Retinal pigment epithelial cell (primary cell): ENCODE results near the gene SPPL3.

Experiments
- DNase-seq: peaks from one replicate; pipeline ENCODE4 v3.0.0-alpha.2; 2010; ENCODE audit warnings: low read depth
- H3K4me3 ChIP-seq: 2 replicates; pipeline ENCODE4 v1.5.1; 2011; ENCODE audit warnings: mild to moderate bottlenecking, low read length, control low read depth, moderate library complexity
- TF ChIP-seq, protein P1 (sequence below): conservative IDR thresholded peaks from 2 replicates; pipeline ENCODE4 v1.5.1; 2011; ENCODE audit warnings: low read depth, low read length, control low read depth, inconsistent platforms

SPPL3 gene

DNA sequence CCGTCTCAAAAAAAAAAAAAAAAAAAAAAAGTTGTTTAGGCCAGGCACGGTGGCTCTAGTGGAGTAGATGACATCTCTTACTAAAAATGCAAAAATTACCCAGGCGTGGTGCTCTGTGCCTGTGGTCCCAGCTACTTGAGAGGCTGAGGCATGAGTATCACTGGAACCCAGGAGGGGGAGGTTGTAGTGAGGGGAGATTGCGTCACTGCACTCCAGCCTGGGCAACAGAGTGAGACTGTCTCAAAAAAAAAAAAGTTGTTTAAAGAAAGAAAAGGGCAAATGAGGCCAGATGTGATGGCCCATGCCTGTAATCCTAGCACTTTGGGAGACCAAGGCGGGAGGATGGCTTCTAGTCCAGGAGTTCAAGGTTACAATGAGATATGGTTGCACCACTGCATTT, 36.6 kb upstream of the SPPL3 start:
- no peak for DNase-seq
- no peak overlapping the region for H3K4me3 ChIP-seq
- TF ChIP-seq, protein P1, sequence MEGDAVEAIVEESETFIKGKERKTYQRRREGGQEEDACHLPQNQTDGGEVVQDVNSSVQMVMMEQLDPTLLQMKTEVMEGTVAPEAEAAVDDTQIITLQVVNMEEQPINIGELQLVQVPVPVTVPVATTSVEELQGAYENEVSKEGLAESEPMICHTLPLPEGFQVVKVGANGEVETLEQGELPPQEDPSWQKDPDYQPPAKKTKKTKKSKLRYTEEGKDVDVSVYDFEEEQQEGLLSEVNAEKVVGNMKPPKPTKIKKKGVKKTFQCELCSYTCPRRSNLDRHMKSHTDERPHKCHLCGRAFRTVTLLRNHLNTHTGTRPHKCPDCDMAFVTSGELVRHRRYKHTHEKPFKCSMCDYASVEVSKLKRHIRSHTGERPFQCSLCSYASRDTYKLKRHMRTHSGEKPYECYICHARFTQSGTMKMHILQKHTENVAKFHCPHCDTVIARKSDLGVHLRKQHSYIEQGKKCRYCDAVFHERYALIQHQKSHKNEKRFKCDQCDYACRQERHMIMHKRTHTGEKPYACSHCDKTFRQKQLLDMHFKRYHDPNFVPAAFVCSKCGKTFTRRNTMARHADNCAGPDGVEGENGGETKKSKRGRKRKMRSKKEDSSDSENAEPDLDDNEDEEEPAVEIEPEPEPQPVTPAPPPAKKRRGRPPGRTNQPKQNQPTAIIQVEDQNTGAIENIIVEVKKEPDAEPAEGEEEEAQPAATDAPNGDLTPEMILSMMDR: no peak

DNA sequence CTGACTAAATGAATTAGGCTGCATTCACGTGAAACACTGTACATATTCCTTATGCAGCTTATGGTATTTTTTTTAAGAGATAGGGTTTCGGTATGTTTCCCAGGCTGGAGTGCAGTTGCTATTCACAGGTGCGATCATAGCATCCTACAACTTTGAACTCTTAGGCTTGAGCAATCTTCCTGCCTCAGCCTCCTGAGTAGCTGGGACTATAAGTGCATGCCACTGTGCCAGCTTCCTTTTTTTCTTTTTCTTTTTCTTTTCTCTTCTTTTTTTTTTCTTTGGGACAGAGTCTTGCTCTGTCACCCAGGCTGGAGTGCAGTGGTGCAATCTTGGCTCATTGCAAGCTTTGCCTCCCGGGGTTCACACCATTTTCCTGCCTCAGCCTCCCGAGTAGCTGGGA, 35.8 kb upstream of the SPPL3 start:
- DNase-seq: no peak
- TF ChIP-seq, protein P1: no peak
- no peak overlapping the region for H3K4me3 ChIP-seq

DNA sequence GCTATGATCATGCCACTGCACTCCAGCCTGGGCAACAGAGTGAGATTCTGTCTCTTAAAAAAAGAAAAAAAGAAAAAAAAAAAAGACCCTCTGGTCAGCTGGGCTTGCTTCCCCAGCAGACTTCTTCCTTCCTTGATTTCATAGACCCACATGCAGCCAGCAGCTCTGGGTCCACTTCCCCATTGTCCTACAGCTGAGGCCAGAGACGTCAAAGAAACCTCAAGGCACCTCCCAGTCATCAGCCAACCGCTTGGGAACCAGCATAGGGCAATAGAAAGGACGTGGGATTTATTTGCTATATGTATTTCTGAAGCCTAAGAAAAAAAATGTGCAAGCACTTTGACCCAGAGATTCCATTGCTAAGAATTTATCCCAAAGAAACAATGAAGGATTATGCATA, 35.4 kb upstream of the SPPL3 start:
- DNase-seq: peak; percentile 10
- no peak overlapping the region for H3K4me3 ChIP-seq
- TF ChIP-seq, protein P1: no peak

DNA sequence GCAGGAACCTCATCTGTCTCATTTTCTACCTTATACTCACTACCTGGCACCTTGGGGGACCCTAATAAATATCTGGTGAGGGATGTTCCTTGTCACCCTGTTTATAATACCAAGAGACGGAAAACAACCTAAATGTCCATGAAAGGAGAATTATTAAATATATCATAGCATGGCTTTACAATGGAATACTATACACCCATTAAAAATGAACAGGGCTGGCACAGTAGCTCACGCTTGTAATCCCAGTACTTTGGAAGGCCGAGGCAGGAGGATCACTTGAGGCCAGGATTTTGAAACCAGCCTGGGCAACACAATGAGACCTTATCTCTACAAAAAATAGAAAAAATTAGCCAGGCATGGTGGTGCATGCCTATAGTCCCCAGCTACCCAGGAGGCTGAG, 34.3 kb upstream of the SPPL3 start:
- TF ChIP-seq, protein P1: no peak
- no peak for DNase-seq
- H3K4me3 ChIP-seq: no peak overlapping the region

DNA sequence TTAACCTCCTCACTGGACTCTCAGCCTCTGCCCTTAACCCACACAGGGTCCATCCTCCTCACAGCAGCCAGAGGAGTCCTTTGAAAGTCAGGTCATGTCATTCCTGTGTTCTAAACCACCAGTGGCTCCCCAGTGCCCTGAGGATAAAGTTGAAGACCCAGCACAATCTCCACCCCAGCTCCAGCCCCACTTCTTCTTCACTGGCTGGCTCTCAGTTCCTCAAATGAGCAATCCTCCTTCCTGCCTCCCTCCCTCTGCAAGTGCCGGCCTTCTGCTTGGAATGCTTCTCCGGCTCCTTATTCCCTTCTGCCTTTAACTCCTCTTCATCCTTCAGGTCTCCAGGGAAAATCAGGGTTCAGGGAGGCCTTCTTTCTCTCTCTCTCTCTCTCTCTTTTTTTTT, 32.0 kb upstream of the SPPL3 start:
- no peak for DNase-seq
- TF ChIP-seq, protein P1: no peak
- no peak overlapping the region for H3K4me3 ChIP-seq

DNA sequence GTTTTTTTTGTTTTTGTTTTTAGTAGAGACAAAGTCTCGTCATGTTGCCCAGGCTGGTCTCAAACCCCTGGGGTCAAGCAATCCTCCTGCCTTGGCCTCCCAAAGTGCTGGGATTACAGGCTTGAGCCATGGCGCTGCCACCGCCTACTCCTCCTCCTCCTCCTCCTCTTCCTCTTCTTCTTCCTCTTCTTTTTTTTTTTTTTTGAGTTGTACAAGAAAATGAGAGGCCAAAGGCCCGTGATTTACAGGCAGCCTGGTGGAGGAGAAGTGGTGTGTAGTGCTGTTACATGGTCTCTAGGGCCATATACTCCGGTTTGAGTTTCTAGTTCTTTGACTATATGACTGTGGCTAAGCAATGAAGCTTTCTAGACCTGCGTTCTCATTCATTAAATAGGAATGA, 29.6 kb upstream of the SPPL3 start:
- H3K4me3 ChIP-seq: no peak overlapping the region
- TF ChIP-seq, protein P1: no peak
- DNase-seq: no peak

DNA sequence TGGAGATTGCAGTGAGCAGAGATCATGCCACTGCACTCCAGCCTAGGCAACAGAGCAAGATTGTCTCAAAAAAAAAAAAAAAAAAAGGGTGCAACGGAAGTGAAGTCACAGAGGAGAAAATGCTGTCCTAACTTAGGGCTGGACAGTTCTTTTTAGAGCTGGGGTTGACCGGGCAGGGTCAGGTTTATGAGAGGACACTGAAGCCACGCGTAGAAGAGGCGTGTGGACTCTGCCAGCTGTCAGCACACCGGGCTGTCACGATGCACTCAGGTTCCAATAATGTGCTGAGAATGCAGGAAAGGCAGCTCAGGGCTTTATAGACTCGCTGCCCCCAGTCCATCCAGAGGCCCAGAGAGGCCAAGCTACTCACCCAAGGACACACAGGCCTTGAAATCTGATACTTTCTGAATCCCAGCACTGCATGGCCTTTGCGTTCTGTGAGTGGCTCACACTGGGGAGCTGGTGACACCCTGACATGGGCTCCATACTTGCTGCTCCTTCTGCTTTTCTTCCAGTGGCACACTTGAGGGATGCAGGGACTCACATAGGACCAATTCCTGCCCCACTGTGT, 28.9 kb upstream of the SPPL3 start:
- no peak overlapping the region for H3K4me3 ChIP-seq
- DNase-seq: no peak
- TF ChIP-seq, protein P1: no peak
